H1 (cell line): ENCODE results near the gene LRRC32. TPM values are rescaled to one million over a fixed set of nuclear protein-coding genes. Genes with fewer than 3 reads are reported as not detected.

Experiments used
- CTCF ChIA-PET: fragments of 300-600 bp; sonication (Branson Sonifier 250); formaldehyde crosslinking; loops from one replicate; lab custom pipeline; 2021; ENCODE audit not compliant: partially characterized antibody; lab: Charles Lee
- POLR2A ChIA-PET: fragments of 300-600 bp; sonication (Branson Sonifier 250); formaldehyde crosslinking; loops from one replicate; lab custom pipeline; 2021; ENCODE audit warnings: inconsistent platforms; ENCODE audit not compliant: partially characterized antibody; lab: Charles Lee
- DNase-seq, 2 experiments: peaks; one replicate each; pipeline versions ENCODE4 v3.0.0 to v3.0.0-alpha.2; 2010 to 2022; ENCODE audit warnings: low spot score in 2 of 2, low read depth in 1 of 2, mixed read lengths in 1 of 2
- FAIRE-seq: peaks from 2 replicates; lab custom pipeline; 2011; peaks lifted over from hg19 to GRCh38; lab: Jason Lieb, UNC
- H2AFZ ChIP-seq: 2 replicates; pipeline ENCODE4 v1.8.1; 2012; ENCODE audit warnings: low read length, inconsistent platforms
- H2AK5ac ChIP-seq: 2 replicates; pipeline ENCODE4 v1.6.1; 2013; ENCODE audit warnings: low read depth, low read length
- H2BK120ac ChIP-seq: replicated peaks from 2 replicates; pipeline ENCODE3; 2013; ENCODE audit warnings: low read depth, low read length, inconsistent platforms
- H2BK12ac ChIP-seq: 2 replicates; pipeline ENCODE4 v1.6.1; 2013; ENCODE audit warnings: low read depth, low read length
- H2BK15ac ChIP-seq: 2 replicates; pipeline ENCODE4 v1.6.1; 2013; ENCODE audit warnings: low read length
- H2BK20ac ChIP-seq: 2 replicates; pipeline ENCODE4 v1.6.1; 2013; ENCODE audit warnings: low read length
- H2BK5ac ChIP-seq: 2 replicates; pipeline ENCODE4 v1.6.1; 2013; ENCODE audit warnings: low read depth, low read length
- H3K14ac ChIP-seq: 2 replicates; pipeline ENCODE4 v1.6.1; 2013; ENCODE audit warnings: inconsistent platforms; ENCODE audit not compliant: insufficient read length
- H3K18ac ChIP-seq: 2 replicates; pipeline ENCODE4 v1.6.1; 2013; ENCODE audit warnings: low read length; ENCODE audit errors: extremely low read depth
- H3K23ac ChIP-seq: 2 replicates; pipeline ENCODE4 v1.6.1; 2013; ENCODE audit warnings: inconsistent platforms; ENCODE audit not compliant: insufficient read length
- H3K23me2 ChIP-seq: 2 replicates; pipeline ENCODE4 v1.6.1; 2013; ENCODE audit warnings: low read depth, low read length
- H3K27ac ChIP-seq: 2 replicates; pipeline ENCODE4 v1.6.1; 2011; ENCODE audit warnings: low read depth, low read length, inconsistent platforms
- H3K27me3 ChIP-seq, 4 experiments: replicated peaks in 1 of 4; 1 replicate in 1 of 4; 2 replicates in 3 of 4; pipeline versions ENCODE4 v1.6.1 to v1.8.1; 2011 to 2013; ENCODE audit warnings: low read length in 3 of 4, mild to moderate bottlenecking in 3 of 4, inconsistent platforms in 2 of 4, mixed read lengths in 2 of 4, moderate library complexity in 1 of 4; ENCODE audit not compliant: control insufficient read depth in 3 of 4, insufficient read depth in 3 of 4; ENCODE audit errors: extremely low read depth in 1 of 4
- H3K36me3 ChIP-seq, 4 experiments: 2 replicates each; pipeline versions ENCODE4 v1.6.1 to v1.8.1; 2011 to 2013; ENCODE audit warnings: mild to moderate bottlenecking in 4 of 4, low read length in 3 of 4, moderate library complexity in 2 of 4, control low read depth in 1 of 4, inconsistent platforms in 1 of 4; ENCODE audit not compliant: insufficient read depth in 4 of 4, control insufficient read depth in 2 of 4
- H3K4ac ChIP-seq: replicated peaks from 2 replicates; pipeline ENCODE3; 2013; ENCODE audit warnings: low read length, low read depth, mixed read lengths, inconsistent platforms; ENCODE audit not compliant: insufficient read length
- H3K4me1 ChIP-seq, 4 experiments: replicated peaks in 1 of 4; 1 replicate in 1 of 4; 2 replicates in 3 of 4; pipeline versions ENCODE4 v1.6.1 to v1.8.1; 2011 to 2013; ENCODE audit warnings: low read length in 3 of 4, inconsistent platforms in 2 of 4, mixed read lengths in 1 of 4; ENCODE audit not compliant: insufficient read depth in 4 of 4, control insufficient read depth in 3 of 4
- H3K4me2 ChIP-seq, 2 experiments: 2 replicates each; pipeline versions ENCODE4 v1.6.1 to v1.8.1; 2011 to 2013; ENCODE audit warnings: low read depth in 2 of 2, low read length in 2 of 2, control low read depth in 1 of 2, inconsistent platforms in 1 of 2, mild to moderate bottlenecking in 1 of 2; ENCODE audit not compliant: insufficient read depth in 1 of 2
- H3K4me3 ChIP-seq, 4 experiments: fragments of 200-600, 300-600 bp in 1 of 4; sonication (generic), shearing (Covaris generic), sonication (Bioruptor Twin) in 1 of 4; 2 replicates each; pipeline versions ENCODE4 v1.5.1 to v1.8.1; 2011 to 2016; ENCODE audit warnings: low read length in 4 of 4, low read depth in 3 of 4, control low read depth in 2 of 4, inconsistent platforms in 2 of 4, mild to moderate bottlenecking in 2 of 4, mixed read lengths in 1 of 4, moderate library complexity in 1 of 4; ENCODE audit not compliant: insufficient read depth in 2 of 4; ENCODE audit errors: extremely low read depth in 1 of 4
- H3K56ac ChIP-seq: replicated peaks from 2 replicates; pipeline ENCODE3; 2013; ENCODE audit warnings: low read depth, mild to moderate bottlenecking, mixed read lengths, low read length, inconsistent platforms; ENCODE audit not compliant: insufficient read length
- H3K79me1 ChIP-seq: 2 replicates; pipeline ENCODE4 v1.6.1; 2013; ENCODE audit warnings: low read depth, low read length, control low read depth
- H3K79me2 ChIP-seq, 2 experiments: 2 replicates each; pipeline versions ENCODE4 v1.6.1 to v1.8.1; 2012 to 2013; ENCODE audit warnings: low read length in 2 of 2, mild to moderate bottlenecking in 2 of 2, inconsistent platforms in 1 of 2; ENCODE audit not compliant: insufficient read depth in 2 of 2, control insufficient read depth in 1 of 2
- H3K9ac ChIP-seq, 4 experiments: replicated peaks in 1 of 4; 1 replicate in 1 of 4; 2 replicates in 3 of 4; pipeline versions ENCODE4 v1.6.1 to v1.8.1; 2011 to 2013; ENCODE audit warnings: low read depth in 3 of 4, low read length in 3 of 4, control low read depth in 2 of 4, mild to moderate bottlenecking in 2 of 4, moderate library complexity in 2 of 4, inconsistent platforms in 1 of 4; ENCODE audit errors: extremely low read depth in 1 of 4
- H3K9me3 ChIP-seq, 2 experiments: 2 replicates each; pipeline versions ENCODE4 v1.6.1 to v1.8.1; 2012 to 2013; ENCODE audit warnings: mild to moderate bottlenecking in 2 of 2, moderate library complexity in 2 of 2, control low read depth in 1 of 2, inconsistent platforms in 1 of 2, low read depth in 1 of 2, low read length in 1 of 2, mixed read lengths in 1 of 2; ENCODE audit not compliant: insufficient read depth in 2 of 2
- H4K20me1 ChIP-seq, 2 experiments: replicated peaks in 1 of 2; 2 replicates each; pipeline versions ENCODE3 to v1.8.1; 2011 to 2013; ENCODE audit warnings: inconsistent platforms in 2 of 2, low read length in 2 of 2, mild to moderate bottlenecking in 1 of 2; ENCODE audit not compliant: insufficient read depth in 2 of 2, control insufficient read depth in 1 of 2
- H4K5ac ChIP-seq: 2 replicates; pipeline ENCODE4 v1.6.1; 2013; ENCODE audit warnings: low read length, low read depth, mixed read lengths, inconsistent platforms; ENCODE audit not compliant: insufficient read length
- H4K8ac ChIP-seq: 2 replicates; pipeline ENCODE4 v1.8.0; 2013; ENCODE audit warnings: mild to moderate bottlenecking, moderate library complexity, low read length, inconsistent platforms; ENCODE audit not compliant: insufficient read depth; ENCODE audit errors: extremely low read depth
- H4K91ac ChIP-seq: replicated peaks from 2 replicates; pipeline ENCODE3; 2013; ENCODE audit warnings: low read length, mixed read lengths, inconsistent platforms; ENCODE audit not compliant: insufficient read length
- ASH2L ChIP-seq: fragments of 200-600, 300-600 bp; sonication (generic); IDR thresholded peaks from one replicate; pipeline ENCODE4 v1.7.1; 2017; ENCODE audit warnings: low read length
- ATF2 ChIP-seq: IDR thresholded peaks from 2 replicates; pipeline ENCODE4 v1.6.1; 2012; ENCODE audit warnings: low read length, inconsistent platforms
- CBX5 ChIP-seq: fragments of 300-800, 300-1000 bp; sonication (generic); IDR thresholded peaks from 2 replicates; pipeline ENCODE4 v1.7.1; 2016; ENCODE audit warnings: antibody characterized with exemption, low read length, low read depth
- CREB1 ChIP-seq: IDR thresholded peaks from 2 replicates; pipeline ENCODE4 v1.6.1; 2012; ENCODE audit warnings: inconsistent platforms
- KDM1A ChIP-seq: fragments of 200-600, 300-600 bp; sonication (generic); IDR thresholded peaks from 2 replicates; pipeline ENCODE4 v1.7.1; 2016; ENCODE audit warnings: mild to moderate bottlenecking, low read length, borderline replicate concordance
- RBBP5 ChIP-seq: IDR thresholded peaks from 2 replicates; pipeline ENCODE4 v1.7.1; 2012; ENCODE audit warnings: low read depth, mild to moderate bottlenecking, inconsistent platforms, low read length, moderate library complexity, borderline replicate concordance
- RXRA ChIP-seq: IDR thresholded peaks from 2 replicates; pipeline ENCODE4 v1.6.1; 2011; ENCODE audit warnings: low read depth, mild to moderate bottlenecking, low read length, moderate library complexity; ENCODE audit not compliant: insufficient read depth
- SIN3A ChIP-seq, 2 experiments: IDR thresholded peaks in 1 of 2; conservative IDR thresholded peaks in 1 of 2; 2 replicates each; pipeline ENCODE4 v1.6.1; 2011 to 2012; ENCODE audit warnings: low read length in 2 of 2, improper control_type of control experiment in 1 of 2, low read depth in 1 of 2, mild to moderate bottlenecking in 1 of 2
- SIX5 ChIP-seq: IDR thresholded peaks from 2 replicates; pipeline ENCODE4 v1.6.1; 2011; ENCODE audit warnings: mild to moderate bottlenecking, low read depth, low read length
- WGBS, 2 experiments: shearing (Covaris generic) in 1 of 2; methylation state at CpG; one replicate each; pipeline versions ENCODE4 v1.1.6 to v1.1.7; 2013 to 2015; ENCODE audit warnings: low lambda C conversion rate in 2 of 2, mixed read lengths in 2 of 2, inconsistent platforms in 1 of 2, low coverage in 1 of 2, missing lambda C conversion rate in 1 of 2; ENCODE audit not compliant: insufficient replicate concordance in 2 of 2, insufficient coverage in 1 of 2, insufficient read length in 1 of 2; ENCODE audit errors: extremely low coverage in 1 of 2, missing lambda C conversion rate in 1 of 2; 5-methylcytosine and 5-hydroxymethylcytosine counted together
- polyA plus RNA-seq, 7 experiments: library from polyadenylated mRNA; depleted of rRNA in 3 of 7; stranded (reverse) in 5 of 7; unstranded in 2 of 7; fragments of >200 nt in 5 of 7; fragments of 200-250 nt in 2 of 7; gene quantifications; 1 replicate in 5 of 7; 2 replicates in 1 of 7; 4 replicates in 1 of 7; pipeline versions ENCODE4 v1.2.1 to v1.2.3, GENCODE V29; 2011 to 2013; ENCODE audit warnings: missing spikeins in 2 of 7, mixed read lengths in 2 of 7
- total RNA-seq: library from RNA; stranded (reverse); fragmentation: NEBNext Ultra II Directional; extraction: Animal tissue kit (Norgen Biotek cat#: 25700); gene quantifications from 2 replicates; pipeline ENCODE4 v1.2.1, GENCODE V29; 2021

Gene LRRC32
- total and polyA plus RNA-seq, 2 of the 8 experiments (the other 6 are each of a cell fraction or from before 2014, with no cell fraction given): 0.99 to 1.9 TPM

GRCh38 chr11:76716268-76716667 lies 45.7 kb upstream of the LRRC32 start:
- Histone ChIP-seq H4K91ac (no peak overlapping the region), H3K79me1 (no peaks in the 10 kb centered on the region), H3K4me3 (no peak overlapping the region), H2BK120ac (no peak overlapping the region), H3K27me3 (no peaks in the 10 kb centered on the region), H3K4me2 (no peak overlapping the region), H2BK20ac (no peak overlapping the region), H4K8ac (no peak overlapping the region), H3K9ac (no peak overlapping the region), H2BK15ac (no peak overlapping the region), H3K9me3 (no peaks in the 10 kb centered on the region), H3K27ac (no peak overlapping the region), H3K23ac (no peak overlapping the region), H3K79me2 (no peaks in the 10 kb centered on the region), H3K4ac (no peak overlapping the region), H2AFZ (no peak overlapping the region), H4K5ac (no peak overlapping the region), H2BK12ac (no peak overlapping the region), H3K14ac (no peak overlapping the region), H4K20me1 (no peaks in the 10 kb centered on the region), H3K18ac (no peak overlapping the region), H3K23me2 (peaks cover 7% of the 10 kb centered on the region; the same call in 1 of the 2 replicates), H3K4me1 (no peaks in the 10 kb centered on the region), H2BK5ac (no peak overlapping the region), H3K36me3 (no peaks in the 10 kb centered on the region), H2AK5ac (no peak overlapping the region), H3K56ac (no peak overlapping the region)
- FAIRE-seq: no peak
- no peak for DNase-seq
- POLR2A ChIA-PET: no interaction called here
- CTCF ChIA-PET: interaction anchor here (0.5 to 5.0 kb wide), 13 partner anchors 10 to 459 kb away, joined by 3 to 39 read pairs (median 4); no protein-coding TSS in a partner anchor
- WGBS, 2 experiments: 91% methylated on average over 9 of the region's 9 CpGs; no CpG with 5 or more reads in 1 of the 2 experiments
- no peak for TF ChIP-seq SIX5
- TF ChIP-seq RBBP5: no peak
- TF ChIP-seq RXRA: no peak
- TF ChIP-seq SIN3A (conservative IDR thresholded peaks at IDR 0.05 in 1 of 2, IDR thresholded peaks at IDR 0.05 in 1 of 2; ENCODE audit: low read depth in 1 of 2, low read length in 2 of 2): no peak
- no peak for TF ChIP-seq KDM1A
- no peak for TF ChIP-seq CBX5
- TF ChIP-seq ASH2L: no peak
- TF ChIP-seq ATF2: no peak
- TF ChIP-seq CREB1: no peak
